GM21381 (cell line): Measurements from ENCODE around the gene PCMT1.
"Not testable (repeated sequence)": the region's sequence is repeated elsewhere in the genome, so short reads cannot be mapped to it uniquely, and the experiment has no call there.

Source experiments
- ATAC-seq: cut with Tn5 transposase; IDR thresholded peaks from one replicate; pipeline ENCODE4 v1.9.1; 2021; ENCODE audit warnings: mild to moderate bottlenecking, moderate library complexity; ENCODE audit not compliant: unreplicated experiment

The PCMT1 gene

GRCh38 chr6:149749594-149750135 lies at the start of gene PCMT1:
Gene PCMT1 (plus strand): TSS chr6:149749741. CDS start chr6:149749902, 161 bp downstream.
- ATAC-seq: peak; percentile 85

DNA sequence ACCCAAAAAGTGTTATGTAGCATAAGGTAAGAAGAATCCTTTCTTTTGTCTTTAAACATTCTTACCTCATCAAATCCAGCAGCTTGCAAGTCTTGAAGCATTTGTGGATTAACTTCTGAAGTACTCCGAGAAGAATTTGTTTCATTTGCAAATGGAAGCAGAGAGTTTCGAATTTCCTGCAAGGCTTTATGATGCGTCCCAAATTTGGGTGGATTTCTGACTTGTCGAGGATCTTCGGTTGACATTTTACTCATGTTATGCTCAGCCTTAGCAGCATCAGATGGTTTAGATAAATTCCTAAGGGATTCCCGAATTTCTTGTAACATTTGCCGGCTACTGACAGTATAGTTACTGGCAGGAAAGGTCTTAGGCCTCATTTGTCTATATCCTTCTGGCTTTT lies 47.8 kb upstream of the PCMT1 start:
- no peak for ATAC-seq

- no peak for ATAC-seq
These were observed 37.8 kb upstream of the PCMT1 start for GRCh38 chr6:149711711-149712110.

GRCh38 chr6:149714442-149714841 lies 35.1 kb upstream of the PCMT1 start:
- no peak for ATAC-seq

DNA sequence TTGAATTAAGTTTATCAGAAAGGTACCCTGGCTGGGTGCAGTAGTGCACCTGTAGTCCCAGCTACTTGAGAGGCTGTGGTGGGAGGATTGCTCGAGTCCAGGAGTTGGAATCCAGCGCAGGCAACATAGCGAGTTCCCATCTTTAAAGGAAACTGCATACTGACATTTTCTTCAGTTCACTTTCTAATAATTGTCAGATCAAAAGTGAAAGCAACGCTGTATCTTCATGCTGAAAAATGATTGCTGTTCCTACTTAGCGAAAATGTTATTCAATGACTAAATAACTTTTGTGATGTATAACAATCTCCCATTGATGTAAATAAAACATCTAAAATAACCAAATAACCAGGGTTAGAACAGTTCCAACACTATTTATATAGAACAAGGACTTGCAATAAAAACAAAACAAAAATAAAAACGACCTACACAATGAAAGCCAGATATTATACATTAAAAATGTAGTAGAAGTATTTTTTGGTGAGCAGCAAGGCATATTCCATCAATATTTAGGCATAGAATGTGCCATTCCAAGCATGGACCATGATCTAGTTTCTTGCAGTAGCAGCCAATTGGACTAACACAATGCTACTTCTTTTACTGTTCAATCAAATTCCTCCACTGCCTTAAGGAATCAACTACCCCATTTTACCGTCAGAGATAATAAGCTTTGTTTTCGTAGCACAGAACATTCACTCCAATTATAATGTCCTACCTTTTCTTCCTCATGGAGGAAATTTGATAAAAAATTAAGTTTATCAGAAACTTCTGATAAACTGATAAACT lies 33.2 kb upstream of the PCMT1 start:
- ATAC-seq: no peak

DNA sequence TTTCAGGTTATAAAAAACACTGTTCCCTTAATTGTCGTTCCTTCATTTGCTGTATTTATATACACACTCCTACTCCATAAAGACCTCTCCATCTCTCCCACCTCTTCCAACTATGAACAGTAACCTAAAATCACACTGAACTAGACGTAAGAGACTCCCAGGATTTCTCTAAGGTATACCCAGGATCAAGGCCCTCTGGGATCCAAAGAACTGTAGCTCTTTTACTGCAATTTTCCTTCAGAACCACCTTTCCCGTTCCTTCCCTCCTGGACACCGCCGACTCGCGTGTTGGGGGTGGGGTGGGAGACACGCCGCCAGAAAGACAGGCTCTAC lies 32.3 kb upstream of the PCMT1 start:
- ATAC-seq: no peak

DNA sequence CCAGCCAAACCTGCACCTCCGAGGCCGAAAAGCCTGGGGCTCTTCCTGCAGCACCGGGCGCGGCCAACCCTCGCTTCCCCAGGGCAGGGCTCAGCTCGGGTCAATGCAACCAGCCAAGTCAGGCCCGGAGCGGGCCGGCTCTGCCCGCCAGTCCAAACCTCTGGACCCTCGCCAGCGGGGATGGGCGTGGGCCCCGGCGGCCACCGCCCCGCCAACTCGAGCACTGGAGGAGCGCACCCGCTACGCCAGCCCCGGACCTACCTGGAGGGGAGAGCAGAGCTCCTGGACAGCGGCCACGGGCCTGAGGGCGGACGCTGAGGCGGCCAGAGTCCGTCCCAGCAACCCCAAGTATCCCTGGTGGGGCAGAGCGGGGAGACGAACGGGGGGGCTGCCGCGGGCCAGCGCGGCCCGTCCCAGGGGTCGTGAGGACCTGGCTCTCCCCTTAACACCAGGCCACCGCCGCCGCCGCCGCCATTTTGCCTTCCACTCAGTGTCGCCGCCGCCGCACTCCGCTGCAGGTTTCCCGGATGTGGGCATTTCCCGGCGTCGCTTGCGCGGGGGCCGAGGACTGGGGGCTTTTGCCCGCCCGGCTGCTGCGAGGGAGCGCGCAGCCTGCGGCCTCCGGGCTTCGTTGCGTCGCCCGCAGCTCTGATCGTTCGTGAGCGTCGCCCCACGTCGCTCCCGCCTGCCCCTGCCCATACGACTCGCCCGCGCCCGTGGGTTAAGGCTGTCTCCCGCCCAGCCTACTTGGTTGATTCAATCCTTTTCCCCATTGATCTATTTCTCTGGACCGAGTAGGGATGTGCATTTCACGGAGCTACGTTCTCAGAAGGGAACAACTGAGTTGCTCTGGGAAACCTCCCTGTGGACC lies 31.7 kb upstream of the PCMT1 start, which contains the start of gene LATS1:
TSS of gene LATS1 (minus strand) at position 514 of the 871 bp plus-strand sequence. CDS start 15,975 bp downstream, outside the sequence.
- ATAC-seq: peak; percentile 83

- no peak for ATAC-seq
These were observed 30.0 kb upstream of the PCMT1 start for GRCh38 chr6:149719531-149719930.

DNA sequence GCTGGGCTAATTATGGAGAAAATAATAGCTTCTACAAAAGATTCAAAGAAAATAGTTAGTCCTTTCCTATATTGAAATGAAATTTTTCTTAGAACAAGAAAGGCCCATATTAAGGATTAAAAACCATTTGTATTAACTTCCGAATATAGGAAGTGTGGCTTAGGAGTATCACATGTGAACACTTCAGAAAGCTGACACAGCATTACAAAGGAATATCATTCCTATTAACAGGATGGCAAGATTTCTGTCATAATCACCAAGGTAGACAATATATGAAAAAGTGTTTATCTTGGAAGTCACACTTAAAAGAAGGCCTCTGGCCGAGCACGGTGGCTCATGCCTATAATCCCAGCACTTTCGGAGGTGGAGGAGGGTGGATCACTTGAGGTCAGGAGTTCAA lies 26.3 kb upstream of the PCMT1 start:
- ATAC-seq: no peak

- ATAC-seq: no peak
These were observed 25.6 kb upstream of the PCMT1 start for GRCh38 chr6:149723771-149724417.

DNA sequence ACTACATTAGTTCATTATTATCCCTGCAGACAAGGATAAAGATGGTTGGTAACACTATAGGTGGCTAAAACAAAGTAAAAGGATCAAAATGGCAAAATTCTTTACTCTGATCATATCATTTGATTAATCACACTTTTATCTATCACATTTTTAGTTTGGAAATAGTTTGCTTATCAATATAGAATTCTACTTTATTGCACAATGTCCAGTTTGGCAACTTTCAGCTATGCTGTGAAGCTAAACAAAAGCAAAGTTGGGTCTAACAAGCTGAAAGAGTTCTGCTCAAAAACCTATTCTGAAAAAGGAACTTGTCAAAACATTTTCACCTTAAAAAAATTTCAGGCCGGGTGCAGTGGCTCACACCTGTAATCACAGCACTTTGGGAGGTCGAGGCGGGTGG lies 23.8 kb upstream of the PCMT1 start:
- ATAC-seq: no peak

DNA sequence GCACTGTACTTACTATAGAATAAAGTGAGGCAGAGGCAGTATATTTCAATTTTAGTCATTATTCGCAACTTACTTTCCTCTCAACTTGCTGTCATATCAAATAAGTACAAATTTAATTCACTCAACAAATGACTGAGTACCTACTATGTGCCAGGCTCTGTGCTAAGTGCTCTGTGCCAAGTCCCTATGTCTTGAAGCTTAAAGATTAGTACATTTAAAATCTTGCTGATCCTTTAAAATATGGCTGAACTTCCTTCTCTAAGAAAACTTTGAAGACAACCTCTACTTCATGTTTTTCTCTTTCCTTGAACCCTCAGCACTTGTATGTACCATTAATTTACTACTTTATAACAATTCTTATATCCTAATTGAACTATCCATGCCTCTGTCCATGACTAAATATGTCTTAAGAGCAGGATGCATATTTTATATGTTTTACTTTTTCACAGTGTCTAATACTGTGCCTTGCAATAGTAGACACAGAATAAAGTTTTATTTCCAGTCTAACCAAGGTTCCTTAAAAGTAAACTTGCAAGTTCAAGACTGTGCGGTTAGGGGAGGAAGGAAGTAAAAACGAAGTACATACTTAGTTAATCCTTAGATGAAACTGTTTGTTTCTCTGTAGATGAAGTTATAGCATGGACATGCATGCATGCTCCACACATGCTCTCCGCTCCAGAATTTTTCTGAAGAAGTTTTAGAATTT lies 21.6 kb upstream of the PCMT1 start:
- ATAC-seq: no peak

DNA sequence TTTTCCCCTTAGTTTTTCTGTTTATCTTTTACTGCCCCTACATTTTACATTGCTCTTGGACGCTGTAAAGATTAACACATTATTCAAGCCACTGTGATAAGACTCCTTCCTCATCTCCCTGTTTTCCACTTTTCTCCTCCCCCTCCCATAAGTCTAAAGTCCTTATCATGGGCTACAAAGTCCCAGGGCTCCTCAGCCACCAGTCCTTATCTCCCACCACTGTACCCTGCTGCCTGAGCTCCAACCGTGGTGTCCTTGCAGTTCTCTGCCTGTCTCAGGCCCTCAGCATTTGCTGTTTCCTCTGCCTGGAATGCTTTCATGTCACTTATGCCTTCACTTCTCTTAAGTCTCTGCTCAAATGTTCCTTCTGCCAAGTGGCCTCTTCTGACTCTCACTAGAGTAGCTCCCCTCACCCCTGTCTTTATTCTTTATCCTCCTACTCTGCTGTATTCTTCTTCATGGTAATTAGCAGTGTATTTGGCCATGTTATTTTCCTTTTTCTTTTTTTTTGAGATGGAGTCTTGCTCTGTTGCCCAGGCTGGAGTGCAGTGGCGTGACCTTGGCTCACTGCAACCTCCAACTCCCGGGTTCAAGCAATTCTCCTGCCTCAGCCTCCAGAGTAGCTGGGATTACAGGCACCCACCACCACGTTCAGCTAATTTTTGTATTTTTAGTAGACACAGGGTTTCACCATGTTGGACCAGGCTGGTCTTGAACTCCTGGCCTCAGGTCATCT lies 20.9 kb upstream of the PCMT1 start:
- ATAC-seq: no peak

- ATAC-seq: no peak
These were observed 19.7 kb upstream of the PCMT1 start for GRCh38 chr6:149729824-149730223.

DNA sequence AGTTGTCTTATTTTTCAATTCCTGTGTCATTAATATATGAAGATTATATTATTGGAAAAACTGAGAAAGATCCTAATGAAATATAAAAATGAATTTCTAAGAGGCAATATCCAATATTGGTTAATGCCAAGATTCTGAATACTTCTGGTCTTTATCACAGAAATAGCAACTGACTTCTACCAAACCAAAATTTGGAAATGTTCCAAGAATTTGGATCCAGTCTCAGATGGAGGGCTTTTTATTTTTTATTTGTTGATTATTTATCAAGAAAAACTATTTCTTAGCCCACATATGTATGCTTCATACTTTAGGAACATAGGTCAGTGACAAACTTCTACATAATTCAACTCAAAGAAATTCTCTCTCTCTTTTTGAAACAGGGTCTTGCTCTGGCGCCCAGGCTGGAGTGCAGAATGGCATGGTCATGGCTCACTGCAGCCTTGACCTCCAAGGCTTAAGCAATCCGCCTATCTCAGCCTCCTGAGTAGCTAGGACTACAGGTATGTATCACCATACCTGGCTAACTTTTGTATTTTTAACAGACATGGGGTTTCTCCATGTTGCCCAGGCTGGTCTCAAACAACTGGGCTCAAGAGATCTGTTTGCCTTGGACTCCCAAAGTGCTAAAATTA lies 16.3 kb upstream of the PCMT1 start:
- no peak for ATAC-seq

DNA sequence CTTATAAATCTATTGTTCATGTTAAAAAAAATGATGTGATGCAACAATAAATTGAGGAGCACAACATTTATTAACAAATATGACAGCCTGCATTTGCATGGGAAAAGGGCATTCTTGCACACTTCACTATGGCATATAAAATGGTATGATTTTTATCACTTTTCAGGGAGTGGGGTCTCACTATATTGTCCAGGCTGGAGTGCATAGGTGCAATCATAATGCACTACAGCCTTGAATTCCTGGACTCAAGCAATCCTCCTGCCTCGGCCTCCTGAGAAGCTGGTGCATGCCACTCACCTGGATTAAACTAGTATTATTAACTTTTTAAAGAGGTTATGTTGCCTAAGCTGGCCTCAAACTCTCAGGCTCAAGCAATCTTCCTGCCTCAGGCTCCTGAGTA lies 14.6 kb upstream of the PCMT1 start:
- no peak for ATAC-seq

- ATAC-seq: not testable (repeated sequence)
These were observed 4.3 kb upstream of the PCMT1 start for GRCh38 chr6:149745252-149745651.

DNA sequence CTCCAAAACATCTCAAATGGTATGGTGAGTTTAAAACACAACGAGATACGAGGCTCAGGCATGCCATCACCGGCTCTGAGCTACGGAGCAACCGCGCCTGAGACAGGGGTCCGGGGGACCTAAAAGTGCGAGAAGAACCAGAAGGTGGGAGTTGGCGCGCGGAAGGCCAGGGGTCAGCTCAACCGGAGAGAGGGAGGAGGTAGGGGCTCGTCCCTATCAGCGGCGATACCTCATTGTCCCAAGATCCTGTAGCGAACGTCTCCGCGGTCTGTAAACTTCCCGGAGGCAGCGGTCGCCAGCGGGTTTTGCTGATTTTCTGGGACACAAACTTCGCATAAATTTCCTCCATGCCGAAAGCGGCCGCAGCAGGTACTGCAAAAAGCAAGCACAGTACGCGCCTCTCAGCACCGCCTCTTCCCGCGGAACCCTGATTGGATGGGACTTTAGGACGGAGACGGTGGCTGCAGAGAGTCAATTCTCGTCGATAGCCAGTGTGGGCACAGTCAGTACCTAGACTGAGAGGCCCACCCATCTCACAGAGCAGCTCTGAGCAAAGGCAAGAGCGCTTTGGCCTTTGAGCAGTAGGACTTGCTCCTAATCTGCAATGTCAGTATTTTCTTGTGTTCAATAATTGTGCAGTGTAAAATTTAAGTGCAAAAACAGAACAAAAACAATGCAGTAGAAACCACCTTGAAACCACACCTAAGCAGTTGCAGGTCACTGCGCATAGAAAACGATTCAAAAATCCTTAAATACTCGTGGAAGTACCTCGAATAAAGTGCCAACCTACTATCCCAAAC lies 3.2 kb upstream of the PCMT1 start, which contains the start of gene NUP43:
TSS of gene NUP43 (minus strand) at position 383 of the 800 bp plus-strand sequence. CDS start at position 349, 34 bp downstream.
- ATAC-seq: peak; percentile 51
